GM23248 (cell line): ENCODE data around the gene CDH4.

Experiments used
- EZH2 ChIP-seq: fragments of 200-600 bp; sonication (generic); IDR thresholded peaks from 2 replicates; pipeline ENCODE4 v1.6.1; 2018; ENCODE audit warnings: antibody characterized with exemption, mild to moderate bottlenecking; ENCODE audit not compliant: insufficient read depth, poor library complexity, severe bottlenecking
- EZH2phosphoT487 ChIP-seq: fragments of 200-600 bp; sonication (generic); IDR thresholded peaks from 2 replicates; pipeline ENCODE4 v1.6.1; 2018; ENCODE audit warnings: antibody characterized with exemption, moderate library complexity, mild to moderate bottlenecking, low read depth; ENCODE audit not compliant: insufficient read depth

DNA sequence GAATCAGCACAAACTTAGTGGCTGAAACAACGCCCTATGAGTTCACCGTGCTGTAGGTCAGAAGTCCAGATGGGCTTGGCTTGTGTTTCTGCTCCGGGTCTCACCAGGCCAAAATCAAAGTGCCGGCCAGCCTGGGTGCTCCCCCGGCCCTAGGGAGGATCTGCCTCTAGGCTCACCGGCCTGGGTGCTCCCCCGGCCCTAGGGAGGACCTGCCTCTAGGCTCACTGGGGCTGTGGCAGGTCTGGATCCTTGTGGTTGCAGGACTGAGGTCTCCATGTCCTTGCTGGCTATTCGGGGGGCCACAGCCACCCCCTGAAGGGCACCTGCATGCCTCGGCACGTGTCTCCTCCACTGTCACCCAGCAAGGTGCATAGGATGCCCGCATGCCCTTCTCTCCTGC, 597.3 kb downstream of the CDH4 start:
- TF ChIP-seq EZH2: no peak
- TF ChIP-seq EZH2phosphoT487: no peak
